Myocyte (in vitro differentiated cells): ENCODE measurements around the gene TBCD. TPM values are rescaled to one million over a fixed set of nuclear protein-coding genes. Genes with fewer than 3 reads are reported as not detected.
A peak's percentile ranks its signal among the peaks of the same experiment; 100 is the strongest.

Experiments
- DNase-seq: peaks from one replicate; pipeline ENCODE4 v3.0.0-alpha.2; 2012; ENCODE audit warnings: low read depth
- polyA plus RNA-seq: library from polyadenylated mRNA; unstranded; fragments of >200 nt; gene quantifications from one replicate; pipeline ENCODE4 v1.2.1, GENCODE V29; 2012; ENCODE audit warnings: missing spikeins
- total RNA-seq: library from RNA; depleted of rRNA; stranded (reverse); fragments of >200 nt; gene quantifications from 2 replicates; pipeline ENCODE4 v1.2.3, GENCODE V29; 2014

The TBCD gene
- total RNA-seq: 25.4 and 33.8 TPM in 2 replicates
- polyA plus RNA-seq: 65.6 TPM

DNA sequence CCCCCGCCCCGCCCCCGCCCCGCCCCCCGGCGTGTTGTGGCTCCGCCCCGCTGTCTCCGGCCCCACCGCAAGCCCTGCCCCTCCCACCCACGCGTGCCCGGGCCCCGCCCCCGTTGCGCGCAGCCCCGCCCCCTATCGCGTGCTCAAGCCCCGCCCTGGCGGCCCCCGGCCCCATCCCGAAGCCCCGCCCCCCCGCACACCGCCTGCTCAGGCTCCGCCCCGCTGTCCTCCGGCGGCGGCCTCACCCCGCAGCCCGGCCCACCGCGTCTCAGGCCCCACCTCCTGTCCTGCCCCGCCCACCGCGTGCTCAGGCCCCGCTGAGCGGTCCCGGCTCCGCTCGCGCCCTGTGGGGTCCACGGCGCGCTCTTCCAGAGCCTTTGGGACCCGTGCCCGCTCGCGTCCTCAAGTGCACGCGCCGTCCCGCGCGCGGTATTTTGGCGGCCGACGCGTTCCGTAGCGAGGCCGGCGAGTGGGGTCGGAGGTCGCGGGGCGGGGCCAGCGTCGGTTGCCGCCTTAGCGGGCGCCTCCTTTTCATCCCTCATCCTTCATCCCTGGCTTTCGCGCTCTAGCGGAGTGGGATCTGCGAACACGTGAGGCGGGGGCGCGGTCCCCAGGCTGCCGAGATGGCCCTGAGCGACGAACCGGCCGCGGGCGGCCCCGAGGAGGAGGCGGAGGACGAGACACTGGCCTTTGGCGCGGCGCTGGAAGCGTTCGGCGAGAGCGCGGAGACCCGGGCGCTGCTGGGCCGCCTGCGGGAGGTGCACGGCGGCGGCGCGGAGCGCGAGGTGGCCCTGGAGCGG is at the start of gene TBCD:
Gene TBCD, plus strand, starts transcription at position 495 of the 800 bp plus-strand sequence. Its CDS starts 129 bp downstream, at position 624.
- DNase-seq: peak; percentile 89

DNA sequence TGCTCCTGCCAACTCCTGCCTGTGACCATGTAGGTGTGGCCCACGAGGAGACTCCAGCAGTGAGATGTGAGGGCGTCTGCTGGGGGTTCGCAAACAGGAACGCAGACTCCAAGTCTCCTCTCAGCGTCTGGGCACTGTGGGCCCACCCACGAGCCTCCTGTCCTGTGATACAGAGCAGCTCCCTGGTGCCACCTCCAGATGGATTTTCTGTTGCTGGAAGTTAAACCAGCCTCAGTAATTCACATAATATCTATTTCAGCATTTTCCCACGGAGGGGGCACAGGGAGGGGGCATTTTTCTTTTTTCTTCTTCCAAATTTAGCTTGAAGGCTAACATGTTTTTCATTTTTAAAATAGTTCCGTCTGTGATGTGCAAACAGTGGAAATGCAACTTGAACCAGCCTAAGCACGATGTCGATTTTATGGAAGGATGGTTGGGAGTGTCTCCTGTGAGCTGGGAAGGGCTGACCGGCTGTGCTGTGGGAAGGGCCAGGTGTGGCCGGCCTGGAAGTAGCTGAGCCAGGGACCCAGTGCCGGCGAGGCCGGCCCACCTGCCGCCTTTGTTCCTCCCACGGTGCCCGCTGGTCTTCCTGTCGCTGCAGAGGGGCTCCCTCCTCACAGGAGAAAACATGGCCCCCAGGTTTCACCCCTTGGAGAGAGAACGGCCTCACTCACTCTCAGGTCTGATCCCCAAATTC is 49.5 kb upstream of the TBCD start:
- DNase-seq: no peak

DNA sequence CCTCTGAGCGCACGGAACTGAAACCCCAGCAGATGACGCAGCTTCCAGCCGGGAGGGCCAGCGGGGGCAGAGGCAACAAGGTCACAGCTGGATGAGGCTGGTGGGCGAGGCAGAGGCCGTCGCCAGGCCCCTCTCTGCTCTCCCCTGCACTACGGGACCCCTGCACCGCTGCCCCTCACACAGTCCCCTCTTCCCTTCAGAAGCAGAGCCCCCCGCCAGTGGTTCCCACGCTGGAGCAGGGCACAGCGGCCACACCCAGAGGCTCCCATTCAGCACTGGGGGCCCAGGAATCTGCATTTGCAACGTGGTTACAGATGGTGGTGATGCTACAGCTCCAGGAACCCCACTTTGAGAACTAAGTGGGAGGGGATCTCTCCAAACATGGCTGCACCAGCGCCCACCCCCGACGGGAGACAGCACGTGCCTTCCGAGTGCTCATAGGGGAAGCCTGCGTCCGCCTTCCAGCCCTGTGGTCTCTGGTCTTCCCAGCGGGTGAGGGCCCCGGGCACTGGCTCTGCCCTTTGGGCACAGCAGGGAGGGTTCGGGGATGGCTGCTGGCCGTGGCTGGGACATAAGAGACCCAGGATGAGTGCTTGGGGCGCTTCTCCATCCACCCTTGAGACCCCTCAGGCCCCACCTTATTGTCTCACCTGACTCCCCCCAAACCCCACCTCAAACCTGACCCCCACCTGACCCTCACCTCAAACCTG is 48.7 kb upstream of the TBCD start:
- no peak for DNase-seq

DNA sequence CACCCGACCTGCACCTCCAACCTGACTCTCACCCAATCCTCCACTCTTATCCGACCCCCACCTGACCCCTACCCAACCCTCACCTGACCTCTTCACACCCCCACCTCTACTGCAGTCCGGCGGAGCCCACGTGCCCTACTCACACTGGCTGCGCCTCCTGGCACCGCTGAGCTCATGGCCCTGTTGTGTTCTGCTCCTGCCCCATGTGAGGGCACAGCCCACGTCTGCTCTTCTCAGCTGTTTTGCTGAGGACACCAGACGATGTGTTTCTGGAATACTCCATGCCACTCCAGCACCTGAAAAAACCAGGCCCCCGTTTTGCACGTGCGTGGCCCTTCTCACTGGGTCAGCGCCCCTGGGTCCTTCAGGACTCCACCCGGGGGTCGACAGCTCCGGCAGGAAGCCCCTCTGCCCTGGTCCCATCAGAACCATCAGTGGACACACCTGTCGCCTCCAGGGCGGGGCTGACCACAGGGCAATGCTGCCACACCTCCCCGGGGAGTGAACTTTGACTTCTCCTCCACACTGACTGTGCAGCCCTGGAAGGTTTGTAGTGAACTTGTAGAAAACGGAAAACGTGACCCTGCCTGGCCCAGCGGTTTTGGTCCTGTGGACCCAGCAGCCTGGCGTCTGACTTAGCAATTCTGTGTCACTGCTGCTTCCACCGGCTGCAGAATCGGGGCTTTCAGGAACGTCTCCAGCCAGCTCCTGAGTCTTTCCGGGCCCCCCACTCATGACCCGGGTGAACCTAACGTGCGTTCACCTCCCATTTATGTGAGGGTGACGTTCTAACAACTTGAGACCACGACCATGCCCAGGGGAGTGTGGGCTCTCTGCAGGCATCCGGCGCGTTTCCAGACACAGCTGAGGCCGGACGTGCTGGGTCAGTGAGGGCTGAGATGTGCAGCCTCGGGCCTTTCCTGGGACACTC is 47.7 kb upstream of the TBCD start:
- DNase-seq: no peak

DNA sequence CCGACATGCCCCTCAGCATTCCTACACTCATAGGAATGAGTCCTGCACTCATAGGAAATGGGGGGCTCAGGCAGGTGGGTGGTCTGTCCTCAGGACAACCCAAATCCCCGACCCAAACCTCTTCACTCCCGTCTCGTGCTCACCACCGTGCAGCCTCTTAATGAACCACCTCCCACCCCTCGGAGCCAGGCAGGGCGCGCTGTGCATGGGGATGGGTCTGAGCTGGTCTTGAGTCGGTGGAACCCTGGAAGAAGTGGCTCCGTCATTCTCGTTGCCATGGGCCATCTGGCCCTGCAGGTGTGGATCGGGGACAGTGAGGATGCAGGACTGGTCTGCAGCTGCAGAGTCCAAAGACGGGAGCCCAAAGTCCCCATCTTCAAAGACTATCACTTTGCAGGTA is 47.0 kb upstream of the TBCD start:
- no peak for DNase-seq

DNA sequence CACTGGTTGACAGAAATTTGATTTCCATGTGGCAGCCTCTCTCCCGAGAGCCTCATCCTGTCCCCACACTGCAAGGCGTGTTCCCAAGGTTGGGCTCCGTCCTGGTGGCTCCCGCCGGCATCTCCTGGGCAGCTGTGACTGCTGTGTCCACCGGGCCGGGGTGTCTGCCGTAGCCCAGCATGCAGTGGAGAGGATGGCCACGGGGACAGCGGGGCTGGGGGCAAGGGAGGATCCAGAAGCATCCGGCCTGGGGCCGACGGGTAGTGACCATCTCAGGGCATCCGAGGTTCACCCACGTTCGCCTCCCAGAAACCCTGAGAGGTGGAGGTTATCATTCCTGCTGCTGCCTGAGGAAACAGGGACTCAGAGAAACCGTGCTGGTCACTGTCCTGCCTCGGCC is 46.1 kb upstream of the TBCD start:
- DNase-seq: no peak

DNA sequence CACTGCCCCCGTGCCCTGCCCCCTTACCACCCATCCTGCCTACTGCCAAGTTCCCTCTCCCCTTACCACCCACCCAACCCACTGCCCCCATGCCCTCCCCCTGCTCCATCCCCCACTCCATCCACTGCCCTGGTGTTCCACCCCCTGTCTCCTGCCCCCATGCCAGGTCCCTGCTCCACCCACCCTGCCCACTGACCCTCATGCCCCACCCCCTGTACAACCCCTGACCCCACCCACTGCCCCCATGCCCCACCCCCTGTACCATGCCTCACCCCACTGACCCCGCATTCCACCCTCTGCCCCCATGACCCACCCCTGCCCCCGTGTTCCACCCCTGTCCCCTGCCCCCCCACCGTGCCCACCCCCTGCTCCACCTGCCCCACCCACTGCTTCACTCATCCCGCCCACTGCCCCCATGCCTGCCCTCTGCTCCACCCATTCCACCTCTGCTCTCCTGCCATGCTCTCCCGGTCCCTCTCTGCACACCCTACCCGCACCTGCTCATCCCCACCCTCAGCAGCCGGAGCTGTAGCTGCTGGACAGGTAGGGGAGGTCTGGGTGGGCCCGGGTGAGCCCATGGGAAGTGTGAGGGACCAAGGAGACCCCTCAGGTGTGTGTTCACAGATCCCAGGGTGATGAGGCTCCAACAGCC is 42.7 kb upstream of the TBCD start:
- DNase-seq: no peak

DNA sequence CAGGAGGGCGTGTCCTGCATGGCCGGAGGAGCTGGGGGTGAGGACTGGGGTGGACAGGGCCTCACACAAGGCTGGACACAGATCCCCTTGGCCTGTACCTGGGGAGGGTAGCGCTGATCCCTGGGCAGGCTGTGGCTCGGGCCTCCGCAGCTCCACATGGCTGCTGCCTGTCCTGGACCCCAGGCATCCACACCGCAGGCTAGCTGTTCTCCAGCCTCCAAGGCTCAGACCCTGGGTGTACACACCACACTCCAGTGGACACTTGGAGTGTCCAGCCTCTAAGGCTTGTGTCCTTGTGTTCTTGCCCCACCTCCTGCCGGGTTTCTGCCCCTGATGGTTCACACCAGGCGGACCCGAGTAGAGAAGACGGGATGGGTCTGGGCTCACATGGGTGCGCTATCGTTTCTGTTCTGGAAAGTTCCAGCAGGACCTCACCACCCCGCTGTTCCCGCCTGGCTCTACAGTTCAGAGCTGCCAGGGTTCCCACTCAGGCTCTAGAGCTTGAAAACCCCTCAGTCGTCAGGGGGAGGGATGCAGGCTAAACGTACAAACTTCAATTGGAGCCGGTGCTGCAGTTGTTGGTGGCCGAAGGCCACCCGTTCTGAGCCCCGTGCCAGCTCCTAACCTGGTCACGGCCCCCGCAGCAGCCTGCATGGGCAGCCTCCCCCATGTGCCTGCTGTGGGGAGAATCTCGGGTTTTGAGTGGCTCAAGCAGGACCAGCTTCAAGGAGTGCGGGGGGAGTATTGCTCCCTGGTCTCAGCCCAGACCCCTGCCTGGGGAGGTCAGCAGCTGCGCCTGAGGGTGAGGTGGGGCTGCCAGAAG is 42.0 kb upstream of the TBCD start:
- DNase-seq: no peak

DNA sequence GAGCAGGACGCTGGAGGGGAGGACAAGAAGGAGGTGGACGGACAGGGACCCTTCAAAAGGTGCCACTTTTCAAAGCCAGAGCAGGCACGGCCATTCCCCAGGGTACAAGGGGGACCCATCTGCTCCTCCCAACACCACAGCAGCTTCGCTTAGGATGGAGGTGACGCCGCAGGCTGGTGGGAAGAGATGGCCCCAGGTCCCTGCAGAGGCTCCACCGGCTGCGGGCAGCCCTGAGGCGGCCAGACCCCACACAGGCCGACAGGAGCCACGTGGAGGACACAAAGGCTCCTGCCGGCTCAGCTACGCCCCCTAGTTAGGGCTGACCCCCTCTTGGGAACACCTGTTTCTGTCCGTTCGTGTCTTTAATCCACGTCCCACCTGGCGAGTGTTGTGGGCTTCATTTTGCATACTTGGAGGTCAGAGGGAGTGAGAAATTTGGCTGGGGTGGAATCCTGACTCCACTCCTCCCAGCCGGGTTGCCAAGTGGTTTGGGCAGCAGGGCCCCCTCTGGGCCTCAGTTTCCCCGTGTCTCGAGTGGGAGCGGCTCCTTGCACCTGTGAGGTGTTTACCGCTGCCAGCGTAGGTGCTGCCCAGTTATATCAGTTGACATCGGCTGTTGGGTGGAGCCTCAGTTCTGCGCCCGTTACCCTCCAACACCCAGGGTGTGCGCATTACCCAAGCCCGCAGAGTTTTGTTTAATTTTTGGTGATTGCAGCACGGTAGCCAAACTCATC is 41.2 kb upstream of the TBCD start:
- peak; percentile 80 for DNase-seq

DNA sequence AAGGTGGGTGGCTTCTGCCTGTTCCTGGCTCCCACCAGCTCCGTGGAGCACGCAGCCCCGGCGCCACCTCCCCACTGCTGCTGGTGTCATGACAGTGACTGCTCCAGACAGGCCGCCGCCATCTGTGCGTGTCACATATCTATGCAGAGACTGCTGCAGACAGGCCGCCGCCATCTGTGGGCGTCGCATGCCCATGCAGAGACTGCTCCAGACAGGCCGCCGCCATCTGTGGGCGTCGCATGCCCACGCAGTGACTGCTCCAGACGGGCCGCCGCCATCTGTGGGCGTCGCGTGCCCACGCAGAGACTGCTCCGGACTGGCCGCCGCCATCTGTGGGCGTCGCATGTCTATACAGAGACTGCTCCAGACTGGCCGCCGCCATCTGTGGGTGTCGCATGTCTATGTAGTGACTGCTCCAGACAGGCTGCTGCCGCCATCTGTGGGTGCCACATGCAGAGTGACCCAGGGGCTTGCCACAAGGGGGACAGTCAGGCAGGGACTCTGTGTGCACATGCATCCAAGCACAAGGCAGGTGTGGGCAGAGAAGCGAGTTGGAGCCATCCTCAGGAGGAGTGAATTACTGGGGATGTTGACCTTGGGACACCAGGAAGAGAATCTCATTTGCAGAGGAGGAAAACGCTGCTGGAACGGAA is 38.7 kb upstream of the TBCD start:
- DNase-seq: no peak

DNA sequence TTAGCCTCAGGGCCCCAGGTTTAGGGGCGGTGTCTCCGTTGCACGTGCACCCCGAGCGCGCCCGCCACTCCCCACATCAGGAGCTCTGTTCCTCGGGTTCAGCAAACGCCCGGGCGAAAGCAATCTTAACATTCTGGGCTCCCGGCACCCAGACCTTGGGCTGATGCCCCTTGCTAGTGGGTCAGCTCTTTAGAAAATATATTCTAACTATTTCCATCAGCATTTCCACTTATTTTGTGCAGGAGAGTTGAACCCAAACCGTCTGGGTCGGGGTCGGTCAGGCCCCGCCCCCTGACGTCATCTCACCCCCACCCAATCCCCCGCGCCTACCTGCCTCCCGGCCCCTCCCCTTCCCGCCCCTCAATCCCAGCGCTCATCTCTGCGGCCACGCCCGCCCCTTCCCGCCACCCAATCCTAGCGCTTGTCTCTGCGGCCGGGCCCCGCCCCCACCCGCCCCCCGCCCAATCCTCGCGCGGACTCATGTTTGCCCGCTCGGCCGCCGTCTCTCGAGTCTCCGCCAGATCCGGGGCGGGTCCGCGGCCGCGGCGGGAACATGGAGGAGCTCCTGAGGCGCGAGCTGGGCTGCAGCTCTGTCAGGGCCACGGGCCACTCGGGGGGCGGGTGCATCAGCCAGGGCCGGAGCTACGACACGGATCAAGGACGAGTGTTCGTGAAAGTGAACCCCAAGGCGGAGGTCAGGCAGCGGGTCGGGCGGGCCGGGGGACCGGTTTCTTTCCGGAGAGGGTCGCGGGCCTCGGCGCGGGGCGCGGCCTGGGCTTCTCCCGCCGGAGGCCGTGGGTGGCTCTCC is 35.5 kb upstream of the TBCD start, which contains the start of gene FN3KRP:
Gene FN3KRP, plus strand, starts transcription at position 504 of the 808 bp plus-strand sequence. Its CDS starts 50 bp downstream, at position 554.
- DNase-seq: peak; percentile 96

DNA sequence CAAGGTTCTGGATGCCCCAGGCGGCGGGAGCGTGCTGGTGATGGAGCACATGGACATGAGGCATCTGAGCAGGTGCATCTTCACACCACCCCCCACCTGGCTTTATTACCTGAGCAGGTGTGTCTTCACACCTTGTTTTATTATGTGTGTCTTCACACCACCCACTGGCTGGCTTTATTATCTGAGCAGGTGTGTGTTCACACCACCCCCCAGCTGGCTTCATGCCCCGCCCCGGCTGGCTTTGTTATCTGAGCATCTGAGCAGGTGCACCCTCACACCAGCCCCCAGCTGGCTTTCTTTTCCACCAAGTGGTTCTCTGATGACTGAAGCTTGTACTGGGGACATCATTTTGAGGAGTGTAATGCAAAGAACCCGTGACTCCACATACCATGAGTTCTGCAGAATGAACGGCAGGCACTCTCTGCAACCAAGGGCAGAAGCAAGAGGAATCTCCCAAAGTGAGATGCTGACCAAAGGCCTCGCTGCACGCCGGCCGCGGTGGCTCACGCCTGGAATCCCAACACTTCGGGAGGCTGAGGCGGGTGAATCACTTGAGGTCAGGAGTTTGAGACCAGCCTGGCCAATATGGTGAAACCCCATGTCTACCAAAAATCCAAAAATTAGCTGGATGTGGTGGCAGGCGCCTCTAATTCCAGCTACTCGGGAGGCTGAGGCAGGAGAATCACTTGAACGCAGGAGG is 32.7 kb upstream of the TBCD start:
- DNase-seq: peak; percentile 36

DNA sequence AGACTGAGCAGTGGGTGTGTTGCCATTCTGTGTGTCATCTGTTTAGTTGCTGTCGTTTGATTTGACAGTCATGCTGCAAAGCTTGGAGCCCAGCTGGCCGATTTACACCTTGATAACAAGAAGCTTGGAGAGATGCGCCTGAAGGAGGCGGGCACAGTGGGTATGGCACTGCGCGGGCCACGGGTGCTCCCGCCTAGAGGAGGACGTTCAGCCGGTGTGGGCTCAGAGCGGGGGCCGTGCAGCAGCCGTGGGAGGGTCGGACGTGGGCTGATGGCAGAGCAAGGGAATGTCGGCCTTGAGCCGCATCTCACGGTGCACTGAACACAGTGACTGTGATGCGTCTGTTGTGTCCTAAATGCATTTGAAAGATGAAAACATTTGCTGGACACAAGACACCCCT is 31.7 kb upstream of the TBCD start:
- no peak for DNase-seq

DNA sequence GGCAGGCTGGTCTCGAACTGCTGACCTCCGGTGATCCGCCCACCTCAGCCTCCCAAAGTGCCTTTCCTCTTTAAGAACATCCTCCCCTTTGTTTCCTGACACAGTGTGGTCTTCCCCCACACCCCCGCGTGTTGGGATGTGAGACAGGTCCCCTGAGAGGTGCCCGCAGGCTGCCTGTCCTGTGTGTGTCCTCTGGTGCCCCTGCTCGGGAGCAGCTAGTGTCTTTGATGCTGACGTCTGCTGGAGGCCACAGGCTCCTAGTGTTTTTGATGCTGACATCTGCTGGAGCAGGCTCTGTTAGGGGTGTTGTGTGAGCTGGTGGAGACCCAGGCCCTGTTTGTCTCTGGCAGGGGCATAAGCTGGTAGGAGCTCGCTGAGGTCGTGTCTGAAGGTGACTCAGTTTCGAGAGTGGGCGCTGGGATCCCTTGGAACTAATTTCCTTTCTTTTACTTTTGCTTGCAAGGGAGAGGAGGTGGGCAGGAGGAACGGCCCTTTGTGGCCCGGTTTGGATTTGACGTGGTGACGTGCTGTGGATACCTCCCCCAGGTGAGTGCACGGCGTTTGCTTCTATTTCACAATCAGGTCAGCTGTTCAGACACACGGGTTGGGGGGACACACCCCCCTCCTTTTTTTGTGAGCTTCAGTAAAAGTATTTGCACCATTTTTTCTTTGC is 29.4 kb upstream of the TBCD start:
- DNase-seq: no peak

DNA sequence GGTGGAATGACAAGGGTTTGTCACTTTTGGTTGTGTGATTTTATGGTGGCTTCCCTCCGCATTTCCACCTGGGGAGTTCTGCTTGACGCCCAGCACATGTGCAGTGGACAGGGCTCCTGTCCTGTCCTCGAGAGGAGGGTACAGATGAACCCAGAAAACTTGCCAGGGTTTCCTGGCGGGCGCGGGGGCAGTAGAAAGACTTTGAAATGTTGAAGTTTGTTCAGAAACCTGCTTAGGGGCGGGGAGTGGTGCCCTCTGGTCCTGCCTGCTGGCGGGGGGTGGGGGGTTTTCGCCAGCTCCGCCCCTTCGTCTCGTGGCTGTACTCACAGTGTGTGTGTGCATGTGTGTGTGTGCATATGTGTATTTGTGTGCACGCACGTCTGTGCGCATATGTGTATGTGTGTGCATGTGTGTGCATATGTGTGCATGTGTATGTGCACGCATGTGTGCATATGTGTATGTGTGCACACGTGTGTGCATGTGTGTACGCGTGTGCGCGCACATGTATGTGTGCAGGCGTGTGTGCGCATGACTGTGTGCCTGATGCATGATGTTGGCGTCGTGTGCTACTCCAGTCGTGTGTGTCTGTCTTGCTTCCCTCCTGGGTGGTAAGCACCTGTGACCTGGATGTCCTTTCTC is 28.6 kb upstream of the TBCD start:
- no peak for DNase-seq

DNA sequence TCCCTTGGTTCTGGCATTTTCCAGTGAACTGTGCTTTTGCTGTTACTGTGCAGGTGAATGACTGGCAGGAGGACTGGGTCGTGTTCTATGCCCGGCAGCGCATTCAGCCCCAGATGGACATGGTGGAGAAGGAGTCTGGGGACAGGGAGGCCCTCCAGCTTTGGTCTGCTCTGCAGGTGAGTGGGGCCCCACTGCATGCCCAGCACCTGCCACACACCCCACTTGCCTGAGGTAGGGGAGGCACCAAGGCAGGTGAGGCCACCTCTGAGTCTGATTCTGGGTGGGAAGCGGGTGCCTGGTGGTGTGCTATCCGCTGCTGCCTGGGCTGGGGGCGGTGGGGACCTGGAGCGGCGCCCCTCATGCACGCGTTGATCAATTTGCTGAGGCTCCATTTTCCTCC is 25.4 kb upstream of the TBCD start:
- no peak for DNase-seq
